ENCODE measurements around the gene NCOA5. TPM values are rescaled to one million over a fixed set of nuclear protein-coding genes. Genes with fewer than 3 reads are reported as not detected.

The NCOA5 gene
- polyA plus RNA-seq, 1 donor (not counting 4 experiments of a cell fraction or from before 2014, with no cell fraction given) = 17.6 TPM

- Histone ChIP-seq H3K79me2 (ENCODE audit: control insufficient read depth, insufficient read depth, low read length) (no peaks in the 10 kb centered on the region), H3K9ac (ENCODE audit: control insufficient read depth, extremely low read depth, insufficient read depth, low read length) (no peak overlapping the region), H3K4me2 (ENCODE audit: control insufficient read depth, extremely low read depth, insufficient read depth, low read depth, low read length) (no peak overlapping the region), H3K9me1 (ENCODE audit: control insufficient read depth, extremely low read depth, insufficient read depth, low read length) (no peaks in the 10 kb centered on the region), H4K20me1 (ENCODE audit: control insufficient read depth, extremely low read depth, insufficient read depth, low read length) (no peaks in the 10 kb centered on the region), H3K4me1 (ENCODE audit: control insufficient read depth, extremely low read depth, insufficient read depth, low read length) (no peaks in the 10 kb centered on the region), H2AFZ (ENCODE audit: control insufficient read depth, low read length) (no peak overlapping the region), H3K4me3 (ENCODE audit: control insufficient read depth in 2 of 3, extremely low read depth in 1 of 3, insufficient read depth in 2 of 3, low read depth in 1 of 3, low read length in 3 of 3) (no peak overlapping the region), H3K27ac (ENCODE audit: control insufficient read depth, insufficient read depth, low read length) (no peak overlapping the region), H3K36me3 (ENCODE audit: control insufficient read depth in 2 of 2, extremely low read depth in 1 of 2, insufficient read depth in 2 of 2, low read length in 2 of 2) (no peaks in the 10 kb centered on the region), H3K27me3 (ENCODE audit: control insufficient read depth, extremely low read depth, insufficient read depth, low read length) (peaks cover 10% of the 10 kb centered on the region), H3K9me3 (ENCODE audit: control insufficient read depth, low read depth, low read length) (no peaks in the 10 kb centered on the region)
- DNase-seq (ENCODE audit: low read depth, low spot score) (no peak), FAIRE-seq (no peak)
- dilution Hi-C loops (cut with MboI; ENCODE audit: extremely low pct_ligation_motif_present, low sequenced_read_pairs) = no loop called here
- TF ChIP-seq EZH2 (IDR thresholded peaks at IDR 0.05; ENCODE audit: low read length) (no peak), CTCF (optimal IDR thresholded peaks at IDR 0.05 in 1 of 3, IDR thresholded peaks at IDR 0.05 in 1 of 3, conservative IDR thresholded peaks at IDR 0.05 in 1 of 3; ENCODE audit: extremely low read depth in 1 of 3, insufficient read depth in 2 of 3, low read length in 3 of 3) (no peak)
Measured at GRCh38 chr20:46047821-46048220, 41.9 kb downstream of the NCOA5 start.

GRCh38 chr20:46046588-46047310 lies 43.0 kb downstream of the NCOA5 start:
- FAIRE-seq (no peak), DNase-seq (ENCODE audit: low read depth, low spot score) (no peak)
- dilution Hi-C loops (cut with MboI; ENCODE audit: extremely low pct_ligation_motif_present, low sequenced_read_pairs) = no loop called here
- no peak overlapping the region for H3K4me3 ChIP-seq (ENCODE audit: control insufficient read depth in 2 of 3, extremely low read depth in 1 of 3, insufficient read depth in 2 of 3, low read depth in 1 of 3, low read length in 3 of 3)
- H2AFZ ChIP-seq (ENCODE audit: control insufficient read depth, low read length) = no peak overlapping the region
- TF ChIP-seq EZH2 (IDR thresholded peaks at IDR 0.05; ENCODE audit: low read length) (no peak), CTCF (optimal IDR thresholded peaks at IDR 0.05 in 1 of 3, IDR thresholded peaks at IDR 0.05 in 1 of 3, conservative IDR thresholded peaks at IDR 0.05 in 1 of 3; ENCODE audit: extremely low read depth in 1 of 3, insufficient read depth in 2 of 3, low read length in 3 of 3) (no peak)
- no peaks in the 10 kb centered on the region for H4K20me1 ChIP-seq (ENCODE audit: control insufficient read depth, extremely low read depth, insufficient read depth, low read length)
- H3K36me3 ChIP-seq (ENCODE audit: control insufficient read depth in 2 of 2, extremely low read depth in 1 of 2, insufficient read depth in 2 of 2, low read length in 2 of 2) = no peaks in the 10 kb centered on the region
- no peaks in the 10 kb centered on the region for H3K9me1 ChIP-seq (ENCODE audit: control insufficient read depth, extremely low read depth, insufficient read depth, low read length)
- H3K4me1 ChIP-seq (ENCODE audit: control insufficient read depth, extremely low read depth, insufficient read depth, low read length) = no peaks in the 10 kb centered on the region
- H3K9ac ChIP-seq (ENCODE audit: control insufficient read depth, extremely low read depth, insufficient read depth, low read length) = no peak overlapping the region
- H3K27me3 ChIP-seq (ENCODE audit: control insufficient read depth, extremely low read depth, insufficient read depth, low read length) = peaks cover 10% of the 10 kb centered on the region
- H3K4me2 ChIP-seq (ENCODE audit: control insufficient read depth, extremely low read depth, insufficient read depth, low read depth, low read length) = no peak overlapping the region
- no peaks in the 10 kb centered on the region for H3K79me2 ChIP-seq (ENCODE audit: control insufficient read depth, insufficient read depth, low read length)
- no peak overlapping the region for H3K27ac ChIP-seq (ENCODE audit: control insufficient read depth, insufficient read depth, low read length)
- no peaks in the 10 kb centered on the region for H3K9me3 ChIP-seq (ENCODE audit: control insufficient read depth, low read depth, low read length)
